ENCODE data around the gene MUC4. TPM values are rescaled to one million over a fixed set of nuclear protein-coding genes. Genes with fewer than 3 reads are reported as not detected.
"Not testable (repeated sequence)": the region's sequence is repeated elsewhere in the genome, so short reads cannot be mapped to it uniquely, and the experiment has no call there.

MUC4 gene
- total and polyA plus RNA-seq, 2 of the 4 experiments (the other 2 are of a cell fraction): not detected

DNA sequence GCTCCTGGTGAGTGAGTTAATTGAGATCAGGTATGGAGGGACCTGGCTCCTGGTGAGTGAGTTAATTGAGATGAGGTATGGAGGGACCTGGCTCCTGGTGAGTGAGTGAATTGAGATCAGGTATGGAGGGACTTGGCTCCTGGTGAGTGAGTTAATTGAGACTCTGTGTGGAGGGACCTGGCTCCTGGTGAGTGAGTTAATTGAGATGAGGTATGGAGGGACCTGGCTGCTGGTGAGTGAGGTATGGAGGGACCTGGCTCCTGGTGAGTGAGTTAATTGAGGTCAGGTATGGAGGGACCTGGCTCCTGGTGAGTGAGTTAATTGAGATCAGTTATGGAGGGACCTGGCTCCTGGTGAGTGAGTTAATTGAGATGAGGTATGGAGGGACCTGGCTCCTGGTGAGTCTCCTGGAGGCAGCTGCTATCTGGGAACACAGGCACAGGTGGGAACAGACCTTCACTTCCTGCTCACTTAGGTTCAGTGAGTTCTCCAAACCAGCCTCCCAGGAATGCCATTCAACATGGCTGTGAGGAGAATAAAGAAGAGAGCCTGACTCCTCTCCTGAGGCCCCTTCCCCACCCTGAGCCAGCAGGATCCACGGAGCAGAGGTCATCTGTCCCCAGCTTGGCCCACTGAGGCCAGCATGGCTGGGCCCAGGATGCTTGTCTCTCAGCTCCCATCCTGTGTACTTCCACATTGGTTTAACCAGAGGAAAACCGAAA, 100.5 kb downstream of the MUC4 start:
- H3K79me1 ChIP-seq (ENCODE audit: low read depth in 1 of 2, low read length in 2 of 2); H3K4me1 ChIP-seq (ENCODE audit: control insufficient read depth, insufficient read depth, low read length); H3K27me3 ChIP-seq (ENCODE audit: control insufficient read depth, insufficient read depth, low read length); H3K4ac ChIP-seq (ENCODE audit: low read depth, low read length); H2BK20ac ChIP-seq (ENCODE audit: low read depth, low read length); H4K5ac ChIP-seq (ENCODE audit: low read depth, low read length); H2AFZ ChIP-seq (replicated peaks; ENCODE audit: low read length, poor library complexity); in situ Hi-C loops (cut with MboI; ENCODE audit: low sequenced_read_pairs); CTCF ChIA-PET; H4K8ac ChIP-seq (ENCODE audit: low read depth in 2 of 2, low read length in 2 of 2); H2BK120ac ChIP-seq (ENCODE audit: low read depth, low read length); H2BK5ac ChIP-seq (ENCODE audit: low read depth, low read length, poor library complexity, severe bottlenecking); intact Hi-C loops (cut with micrococcal nuclease); H3K14ac ChIP-seq (replicated peaks; ENCODE audit: low read depth, low read length); H2AK5ac ChIP-seq (ENCODE audit: low read depth, low read length); H3K56ac ChIP-seq (ENCODE audit: extremely low read depth, insufficient read depth, low read length); DNase-seq; H3K4me2 ChIP-seq (ENCODE audit: low read depth, low read length); H4K91ac ChIP-seq (ENCODE audit: insufficient read depth, low read depth, low read length); dilution Hi-C loops (cut with HindIII; ENCODE audit: low sequenced_read_pairs, unreplicated experiment); H3K27ac ChIP-seq (ENCODE audit: insufficient read depth, low read length); BruUV-seq (replicated peaks); H3K4me3 ChIP-seq (ENCODE audit: insufficient read depth, low read depth, low read length); H3K9ac ChIP-seq (ENCODE audit: low read depth, low read length); H3K9me3 ChIP-seq (ENCODE audit: control insufficient read depth, insufficient read depth, low read length); H2BK15ac ChIP-seq (ENCODE audit: low read depth, low read length); H3K18ac ChIP-seq (ENCODE audit: low read depth, low read length); H3K36me3 ChIP-seq (ENCODE audit: control insufficient read depth, insufficient read depth, low read length); POLR2A ChIA-PET (ENCODE audit: unreplicated experiment); ATAC-seq (ENCODE audit: low read depth); H3K23ac ChIP-seq (ENCODE audit: low read depth, low read length); H4K20me1 ChIP-seq (ENCODE audit: insufficient read depth, low read length); H3K9me1 ChIP-seq (ENCODE audit: insufficient read depth, low read length); H2AK9ac ChIP-seq (replicated peaks; ENCODE audit: low read depth, low read length, poor library complexity): not testable (repeated sequence)
- WGBS, 2 experiments (ENCODE audit: extremely low coverage in 2 of 2, insufficient read length in 1 of 2): 38% methylated on average over 1 of the region's 2 CpGs; no CpG with 5 or more reads in 1 of the 2 experiments

DNA sequence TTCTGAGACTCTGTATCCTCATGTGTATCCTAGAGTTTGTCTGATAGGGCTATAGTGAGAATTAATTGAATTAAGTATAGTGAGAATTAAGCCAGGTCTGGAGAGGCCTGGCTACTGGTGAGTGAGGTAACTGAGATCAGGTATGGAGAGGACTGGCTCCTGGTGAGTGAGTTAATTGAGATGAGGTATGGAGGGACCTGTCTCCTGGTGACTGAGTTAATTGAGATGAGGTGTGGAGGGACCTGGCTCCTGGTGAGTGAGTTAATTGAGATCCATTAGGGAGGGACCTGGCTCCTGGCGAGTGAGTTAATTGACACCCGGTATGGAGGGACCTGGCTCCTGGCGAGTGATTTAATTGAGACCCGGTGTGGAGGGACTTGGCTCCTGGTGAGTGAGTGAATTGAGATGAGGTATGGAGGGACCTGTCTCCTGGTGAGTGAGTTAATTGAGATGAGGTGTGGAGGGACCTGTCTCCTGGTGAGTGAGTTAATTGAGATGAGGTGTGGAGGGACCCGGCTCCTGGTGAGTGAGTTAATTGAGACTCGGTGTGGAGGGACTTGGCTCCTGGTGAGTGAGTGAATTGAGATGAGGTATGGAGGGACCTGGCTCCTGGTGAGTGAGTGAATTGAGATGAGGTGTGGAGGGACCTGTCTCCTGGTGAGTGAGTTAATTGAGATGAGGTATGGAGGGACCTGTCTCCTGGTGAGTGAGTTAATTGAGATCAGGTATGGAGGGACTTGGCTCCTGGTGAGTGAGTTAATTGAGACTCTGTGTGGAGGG, 101.4 kb downstream of the MUC4 start:
- intact Hi-C loops (cut with micrococcal nuclease): not testable (repeated sequence)

More for the DNA sequence above, 101.4 kb downstream of the MUC4 start:
- BruUV-seq (replicated peaks); H3K27ac ChIP-seq (ENCODE audit: insufficient read depth, low read length); H2BK15ac ChIP-seq (ENCODE audit: low read depth, low read length); H4K8ac ChIP-seq (ENCODE audit: low read depth in 2 of 2, low read length in 2 of 2); in situ Hi-C loops (cut with MboI; ENCODE audit: low sequenced_read_pairs); H2BK120ac ChIP-seq (ENCODE audit: low read depth, low read length); H4K20me1 ChIP-seq (ENCODE audit: insufficient read depth, low read length); dilution Hi-C loops (cut with HindIII; ENCODE audit: low sequenced_read_pairs, unreplicated experiment); DNase-seq; H3K9me3 ChIP-seq (ENCODE audit: control insufficient read depth, insufficient read depth, low read length); H4K5ac ChIP-seq (ENCODE audit: low read depth, low read length); H3K23ac ChIP-seq (ENCODE audit: low read depth, low read length); H2AFZ ChIP-seq (replicated peaks; ENCODE audit: low read length, poor library complexity); H3K14ac ChIP-seq (replicated peaks; ENCODE audit: low read depth, low read length); H3K9me1 ChIP-seq (ENCODE audit: insufficient read depth, low read length); H3K27me3 ChIP-seq (ENCODE audit: control insufficient read depth, insufficient read depth, low read length); H2AK5ac ChIP-seq (ENCODE audit: low read depth, low read length); H3K4me3 ChIP-seq (ENCODE audit: insufficient read depth, low read depth, low read length); H2BK20ac ChIP-seq (ENCODE audit: low read depth, low read length); H3K18ac ChIP-seq (ENCODE audit: low read depth, low read length); H3K36me3 ChIP-seq (ENCODE audit: control insufficient read depth, insufficient read depth, low read length); H3K4ac ChIP-seq (ENCODE audit: low read depth, low read length); H2AK9ac ChIP-seq (replicated peaks; ENCODE audit: low read depth, low read length, poor library complexity); H3K79me1 ChIP-seq (ENCODE audit: low read depth in 1 of 2, low read length in 2 of 2); H4K91ac ChIP-seq (ENCODE audit: insufficient read depth, low read depth, low read length); H3K4me1 ChIP-seq (ENCODE audit: control insufficient read depth, insufficient read depth, low read length); H2BK5ac ChIP-seq (ENCODE audit: low read depth, low read length, poor library complexity, severe bottlenecking); POLR2A ChIA-PET (ENCODE audit: unreplicated experiment); H3K4me2 ChIP-seq (ENCODE audit: low read depth, low read length); H3K56ac ChIP-seq (ENCODE audit: extremely low read depth, insufficient read depth, low read length); CTCF ChIA-PET; H3K9ac ChIP-seq (ENCODE audit: low read depth, low read length); ATAC-seq (ENCODE audit: low read depth): not testable (repeated sequence)
- WGBS, 2 experiments (ENCODE audit: extremely low coverage in 2 of 2, insufficient read length in 1 of 2): 77% methylated on average over 5 of the region's 6 CpGs; no CpG with 5 or more reads in 1 of the 2 experiments

All from IMR-90 (cell line).